H1 (cell line): ENCODE data around the gene RNF215. TPM values are rescaled to one million over a fixed set of nuclear protein-coding genes. Genes with fewer than 3 reads are reported as not detected.

Experiments
- CTCF ChIA-PET: fragments of 300-600 bp; sonication (Branson Sonifier 250); formaldehyde crosslinking; loops from one replicate; lab custom pipeline; 2021; ENCODE audit not compliant: partially characterized antibody; lab: Charles Lee
- POLR2A ChIA-PET: fragments of 300-600 bp; sonication (Branson Sonifier 250); formaldehyde crosslinking; loops from one replicate; lab custom pipeline; 2021; ENCODE audit warnings: inconsistent platforms; ENCODE audit not compliant: partially characterized antibody; lab: Charles Lee
- DNase-seq, 2 experiments: peaks; one replicate each; pipeline versions ENCODE4 v3.0.0 to v3.0.0-alpha.2; 2010 to 2022; ENCODE audit warnings: low spot score in 2 of 2, low read depth in 1 of 2, mixed read lengths in 1 of 2
- FAIRE-seq: peaks from 2 replicates; lab custom pipeline; 2011; peaks lifted over from hg19 to GRCh38; lab: Jason Lieb, UNC
- H2AFZ ChIP-seq: 2 replicates; pipeline ENCODE4 v1.8.1; 2012; ENCODE audit warnings: low read length, inconsistent platforms
- H2AK5ac ChIP-seq: 2 replicates; pipeline ENCODE4 v1.6.1; 2013; ENCODE audit warnings: low read depth, low read length
- H2BK120ac ChIP-seq: replicated peaks from 2 replicates; pipeline ENCODE3; 2013; ENCODE audit warnings: low read depth, low read length, inconsistent platforms
- H2BK12ac ChIP-seq: 2 replicates; pipeline ENCODE4 v1.6.1; 2013; ENCODE audit warnings: low read depth, low read length
- H2BK15ac ChIP-seq: 2 replicates; pipeline ENCODE4 v1.6.1; 2013; ENCODE audit warnings: low read length
- H2BK20ac ChIP-seq: 2 replicates; pipeline ENCODE4 v1.6.1; 2013; ENCODE audit warnings: low read length
- H2BK5ac ChIP-seq: 2 replicates; pipeline ENCODE4 v1.6.1; 2013; ENCODE audit warnings: low read depth, low read length
- H3K14ac ChIP-seq: 2 replicates; pipeline ENCODE4 v1.6.1; 2013; ENCODE audit warnings: inconsistent platforms; ENCODE audit not compliant: insufficient read length
- H3K18ac ChIP-seq: 2 replicates; pipeline ENCODE4 v1.6.1; 2013; ENCODE audit warnings: low read length; ENCODE audit errors: extremely low read depth
- H3K23ac ChIP-seq: 2 replicates; pipeline ENCODE4 v1.6.1; 2013; ENCODE audit warnings: inconsistent platforms; ENCODE audit not compliant: insufficient read length
- H3K23me2 ChIP-seq: 2 replicates; pipeline ENCODE4 v1.6.1; 2013; ENCODE audit warnings: low read depth, low read length
- H3K27ac ChIP-seq: 2 replicates; pipeline ENCODE4 v1.6.1; 2011; ENCODE audit warnings: low read depth, low read length, inconsistent platforms
- H3K27me3 ChIP-seq, 4 experiments: replicated peaks in 1 of 4; 1 replicate in 1 of 4; 2 replicates in 3 of 4; pipeline versions ENCODE4 v1.6.1 to v1.8.1; 2011 to 2013; ENCODE audit warnings: low read length in 3 of 4, mild to moderate bottlenecking in 3 of 4, inconsistent platforms in 2 of 4, mixed read lengths in 2 of 4, moderate library complexity in 1 of 4; ENCODE audit not compliant: control insufficient read depth in 3 of 4, insufficient read depth in 3 of 4; ENCODE audit errors: extremely low read depth in 1 of 4
- H3K36me3 ChIP-seq, 4 experiments: 2 replicates each; pipeline versions ENCODE4 v1.6.1 to v1.8.1; 2011 to 2013; ENCODE audit warnings: mild to moderate bottlenecking in 4 of 4, low read length in 3 of 4, moderate library complexity in 2 of 4, control low read depth in 1 of 4, inconsistent platforms in 1 of 4; ENCODE audit not compliant: insufficient read depth in 4 of 4, control insufficient read depth in 2 of 4
- H3K4ac ChIP-seq: replicated peaks from 2 replicates; pipeline ENCODE3; 2013; ENCODE audit warnings: low read length, low read depth, mixed read lengths, inconsistent platforms; ENCODE audit not compliant: insufficient read length
- H3K4me1 ChIP-seq, 4 experiments: replicated peaks in 1 of 4; 1 replicate in 1 of 4; 2 replicates in 3 of 4; pipeline versions ENCODE4 v1.6.1 to v1.8.1; 2011 to 2013; ENCODE audit warnings: low read length in 3 of 4, inconsistent platforms in 2 of 4, mixed read lengths in 1 of 4; ENCODE audit not compliant: insufficient read depth in 4 of 4, control insufficient read depth in 3 of 4
- H3K4me2 ChIP-seq, 2 experiments: 2 replicates each; pipeline versions ENCODE4 v1.6.1 to v1.8.1; 2011 to 2013; ENCODE audit warnings: low read depth in 2 of 2, low read length in 2 of 2, control low read depth in 1 of 2, inconsistent platforms in 1 of 2, mild to moderate bottlenecking in 1 of 2; ENCODE audit not compliant: insufficient read depth in 1 of 2
- H3K4me3 ChIP-seq, 4 experiments: fragments of 200-600, 300-600 bp in 1 of 4; sonication (generic), shearing (Covaris generic), sonication (Bioruptor Twin) in 1 of 4; 2 replicates each; pipeline versions ENCODE4 v1.5.1 to v1.8.1; 2011 to 2016; ENCODE audit warnings: low read length in 4 of 4, low read depth in 3 of 4, control low read depth in 2 of 4, inconsistent platforms in 2 of 4, mild to moderate bottlenecking in 2 of 4, mixed read lengths in 1 of 4, moderate library complexity in 1 of 4; ENCODE audit not compliant: insufficient read depth in 2 of 4; ENCODE audit errors: extremely low read depth in 1 of 4
- H3K56ac ChIP-seq: replicated peaks from 2 replicates; pipeline ENCODE3; 2013; ENCODE audit warnings: low read depth, mild to moderate bottlenecking, mixed read lengths, low read length, inconsistent platforms; ENCODE audit not compliant: insufficient read length
- H3K79me1 ChIP-seq: 2 replicates; pipeline ENCODE4 v1.6.1; 2013; ENCODE audit warnings: low read depth, low read length, control low read depth
- H3K79me2 ChIP-seq, 2 experiments: 2 replicates each; pipeline versions ENCODE4 v1.6.1 to v1.8.1; 2012 to 2013; ENCODE audit warnings: low read length in 2 of 2, mild to moderate bottlenecking in 2 of 2, inconsistent platforms in 1 of 2; ENCODE audit not compliant: insufficient read depth in 2 of 2, control insufficient read depth in 1 of 2
- H3K9ac ChIP-seq, 4 experiments: replicated peaks in 1 of 4; 1 replicate in 1 of 4; 2 replicates in 3 of 4; pipeline versions ENCODE4 v1.6.1 to v1.8.1; 2011 to 2013; ENCODE audit warnings: low read depth in 3 of 4, low read length in 3 of 4, control low read depth in 2 of 4, mild to moderate bottlenecking in 2 of 4, moderate library complexity in 2 of 4, inconsistent platforms in 1 of 4; ENCODE audit errors: extremely low read depth in 1 of 4
- H3K9me3 ChIP-seq, 2 experiments: 2 replicates each; pipeline versions ENCODE4 v1.6.1 to v1.8.1; 2012 to 2013; ENCODE audit warnings: mild to moderate bottlenecking in 2 of 2, moderate library complexity in 2 of 2, control low read depth in 1 of 2, inconsistent platforms in 1 of 2, low read depth in 1 of 2, low read length in 1 of 2, mixed read lengths in 1 of 2; ENCODE audit not compliant: insufficient read depth in 2 of 2
- H4K20me1 ChIP-seq, 2 experiments: replicated peaks in 1 of 2; 2 replicates each; pipeline versions ENCODE3 to v1.8.1; 2011 to 2013; ENCODE audit warnings: inconsistent platforms in 2 of 2, low read length in 2 of 2, mild to moderate bottlenecking in 1 of 2; ENCODE audit not compliant: insufficient read depth in 2 of 2, control insufficient read depth in 1 of 2
- H4K5ac ChIP-seq: 2 replicates; pipeline ENCODE4 v1.6.1; 2013; ENCODE audit warnings: low read length, low read depth, mixed read lengths, inconsistent platforms; ENCODE audit not compliant: insufficient read length
- H4K8ac ChIP-seq: 2 replicates; pipeline ENCODE4 v1.8.0; 2013; ENCODE audit warnings: mild to moderate bottlenecking, moderate library complexity, low read length, inconsistent platforms; ENCODE audit not compliant: insufficient read depth; ENCODE audit errors: extremely low read depth
- H4K91ac ChIP-seq: replicated peaks from 2 replicates; pipeline ENCODE3; 2013; ENCODE audit warnings: low read length, mixed read lengths, inconsistent platforms; ENCODE audit not compliant: insufficient read length
- ASH2L ChIP-seq: fragments of 200-600, 300-600 bp; sonication (generic); IDR thresholded peaks from one replicate; pipeline ENCODE4 v1.7.1; 2017; ENCODE audit warnings: low read length
- BACH1 ChIP-seq: IDR thresholded peaks from 2 replicates; pipeline ENCODE4 v1.6.1; 2012; ENCODE audit warnings: low read length, improper control_type of control experiment
- CEBPB ChIP-seq: IDR thresholded peaks from 2 replicates; pipeline ENCODE4 v1.6.1; 2012; ENCODE audit warnings: low read depth, low read length
- CHD2 ChIP-seq: IDR thresholded peaks from 2 replicates; pipeline ENCODE4 v1.6.1; 2012; ENCODE audit warnings: low read length, improper control_type of control experiment
- JUND ChIP-seq: IDR thresholded peaks from 2 replicates; pipeline ENCODE4 v1.6.1; 2011; ENCODE audit warnings: mild to moderate bottlenecking, improper control_type of control experiment, low read length
- KDM4A ChIP-seq: IDR thresholded peaks from one replicate; pipeline ENCODE4 v1.7.1; 2012; ENCODE audit warnings: low read depth, mild to moderate bottlenecking, moderate library complexity, low read length, inconsistent platforms; ENCODE audit not compliant: severe bottlenecking
- POLR2A ChIP-seq, 2 experiments: IDR thresholded peaks; 1 replicate in 1 of 2; 2 replicates in 1 of 2; pipeline ENCODE4 v1.6.1; 2011; ENCODE audit warnings: low read depth in 2 of 2, low read length in 2 of 2, mild to moderate bottlenecking in 2 of 2; ENCODE audit errors: control extremely low read depth in 1 of 2
- RAD21 ChIP-seq, 2 experiments: IDR thresholded peaks in 1 of 2; conservative IDR thresholded peaks in 1 of 2; 2 replicates each; pipeline ENCODE4 v1.6.1; 2011; ENCODE audit warnings: low read depth in 2 of 2, low read length in 2 of 2, improper control_type of control experiment in 1 of 2, inconsistent platforms in 1 of 2, mild to moderate bottlenecking in 1 of 2, moderate library complexity in 1 of 2
- RFX5 ChIP-seq: IDR thresholded peaks from 2 replicates; pipeline ENCODE4 v1.6.1; 2011; ENCODE audit warnings: low read depth, low read length, improper control_type of control experiment, borderline replicate concordance
- RXRA ChIP-seq: IDR thresholded peaks from 2 replicates; pipeline ENCODE4 v1.6.1; 2011; ENCODE audit warnings: low read depth, mild to moderate bottlenecking, low read length, moderate library complexity; ENCODE audit not compliant: insufficient read depth
- TBP ChIP-seq: IDR thresholded peaks from 2 replicates; pipeline ENCODE4 v1.6.1; 2011; ENCODE audit warnings: low read depth, low read length, improper control_type of control experiment
- ZNF274 ChIP-seq: IDR thresholded peaks from 2 replicates; pipeline ENCODE4 v1.7.0; 2012; ENCODE audit warnings: low read length, borderline replicate concordance; ENCODE audit errors: extremely low read depth
- WGBS, 2 experiments: shearing (Covaris generic) in 1 of 2; methylation state at CpG; one replicate each; pipeline versions ENCODE4 v1.1.6 to v1.1.7; 2013 to 2015; ENCODE audit warnings: low lambda C conversion rate in 2 of 2, mixed read lengths in 2 of 2, inconsistent platforms in 1 of 2, low coverage in 1 of 2, missing lambda C conversion rate in 1 of 2; ENCODE audit not compliant: insufficient replicate concordance in 2 of 2, insufficient coverage in 1 of 2, insufficient read length in 1 of 2; ENCODE audit errors: extremely low coverage in 1 of 2, missing lambda C conversion rate in 1 of 2; 5-methylcytosine and 5-hydroxymethylcytosine counted together
- polyA plus RNA-seq, 7 experiments: library from polyadenylated mRNA; depleted of rRNA in 3 of 7; stranded (reverse) in 5 of 7; unstranded in 2 of 7; fragments of >200 nt in 5 of 7; fragments of 200-250 nt in 2 of 7; gene quantifications; 1 replicate in 5 of 7; 2 replicates in 1 of 7; 4 replicates in 1 of 7; pipeline versions ENCODE4 v1.2.1 to v1.2.3, GENCODE V29; 2011 to 2013; ENCODE audit warnings: missing spikeins in 2 of 7, mixed read lengths in 2 of 7
- total RNA-seq: library from RNA; stranded (reverse); fragmentation: NEBNext Ultra II Directional; extraction: Animal tissue kit (Norgen Biotek cat#: 25700); gene quantifications from 2 replicates; pipeline ENCODE4 v1.2.1, GENCODE V29; 2021
- TF ChIP-seq, protein P1 (sequence below): IDR thresholded peaks from 2 replicates; pipeline ENCODE4 v1.6.1; 2011; ENCODE audit warnings: low read depth, mild to moderate bottlenecking, low read length; ENCODE audit not compliant: insufficient read depth

RNF215 gene
- total and polyA plus RNA-seq, 2 of the 8 experiments (the other 6 are each of a cell fraction or from before 2014, with no cell fraction given) = 13.1 to 19.0 TPM

DNA sequence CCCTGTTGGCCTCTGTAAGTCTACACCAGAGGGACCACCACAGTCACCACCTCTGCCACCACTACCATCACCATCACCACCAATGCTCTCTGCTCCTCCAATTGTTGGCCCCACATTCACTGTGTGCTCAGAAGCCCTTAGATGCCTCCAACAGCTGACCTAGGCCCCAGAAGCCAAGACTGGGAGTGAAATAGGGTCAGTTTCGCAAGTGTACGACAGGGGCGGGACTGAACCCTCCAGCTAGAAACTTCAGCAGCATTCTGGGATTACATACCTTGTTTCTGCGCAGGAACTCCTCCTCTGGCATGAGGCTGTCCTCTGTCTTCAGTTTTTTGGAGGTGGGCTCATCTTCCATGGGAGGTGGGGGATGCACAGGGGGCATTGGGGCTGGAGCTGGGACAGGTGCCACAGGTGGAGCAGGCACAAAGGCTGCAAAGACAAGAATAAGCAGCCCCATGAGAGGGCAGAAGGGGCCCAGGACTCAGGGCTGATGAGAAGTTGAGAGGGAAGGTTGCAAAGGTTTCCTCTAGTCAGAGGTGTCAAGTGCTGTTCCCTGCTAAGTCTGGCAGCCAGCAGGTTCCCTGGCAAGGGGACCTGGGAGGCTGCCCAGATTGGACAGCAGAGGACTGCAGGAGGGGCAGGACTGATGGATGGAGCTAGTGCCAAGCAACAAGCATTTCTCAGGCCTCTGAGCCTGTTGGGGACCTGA lies 50.3 kb downstream of the RNF215 start:
- ChIA-PET CTCF (interaction anchor here (0.5 to 1.8 kb wide), 4 partner anchors 9 to 153 kb away, joined by 3 to 6 read pairs (median 3); no protein-coding TSS in a partner anchor), POLR2A (interaction anchor here (1.1 to 2.1 kb wide), 5 partner anchors 9 to 44 kb away, joined by 3 to 6 read pairs (median 4); partner anchors contain the start of genes SF3A1 and TBC1D10A)
- DNase-seq (no peak), FAIRE-seq (no peak)
- H3K4me1 ChIP-seq = no peaks in the 10 kb centered on the region
- H2BK20ac ChIP-seq = no peak overlapping the region
- H3K4me3 ChIP-seq = no peak overlapping the region
- H3K4ac ChIP-seq = no peak overlapping the region
- H4K91ac ChIP-seq = no peak overlapping the region
- no peak overlapping the region for H4K8ac ChIP-seq
- H3K79me1 ChIP-seq = no peaks in the 10 kb centered on the region; the same call in 1 of the 2 replicates
- H3K27me3 ChIP-seq = no peaks in the 10 kb centered on the region
- H3K9me3 ChIP-seq = no peaks in the 10 kb centered on the region
- no peaks in the 10 kb centered on the region for H3K79me2 ChIP-seq
- no peak overlapping the region for H3K23ac ChIP-seq
- no peak overlapping the region for H4K5ac ChIP-seq
- peaks cover 43 to 92% (median 87%) of the 10 kb centered on the region in 4 experiments for H3K36me3 ChIP-seq
- H2BK5ac ChIP-seq = no peak overlapping the region
- H3K27ac ChIP-seq = no peak overlapping the region
- H3K4me2 ChIP-seq = no peak overlapping the region
- H2BK120ac ChIP-seq = no peak overlapping the region
- peaks cover 0 to 10% of the 10 kb centered on the region in 2 experiments for H4K20me1 ChIP-seq
- no peak overlapping the region for H3K14ac ChIP-seq
- H3K9ac ChIP-seq = no peak overlapping the region
- no peak overlapping the region for H3K56ac ChIP-seq
- no peaks in the 10 kb centered on the region for H3K23me2 ChIP-seq
- H2BK15ac ChIP-seq = no peak overlapping the region
- H2AFZ ChIP-seq = no peak overlapping the region
- H3K18ac ChIP-seq = no peak overlapping the region
- no peak overlapping the region for H2BK12ac ChIP-seq
- H2AK5ac ChIP-seq = no peak overlapping the region
- 96% methylated on average over 4 of the region's 4 CpGs; no CpG with 5 or more reads in 1 of the 2 experiments for WGBS, 2 experiments
- TF ChIP-seq POLR2A (IDR thresholded peaks at IDR 0.05; ENCODE audit: control extremely low read depth in 1 of 2, low read depth in 2 of 2, low read length in 2 of 2) (no peak), BACH1 (no peak), JUND (no peak), KDM4A (no peak), RFX5 (no peak), RXRA (no peak), RAD21 (IDR thresholded peaks at IDR 0.05 in 1 of 2, conservative IDR thresholded peaks at IDR 0.05 in 1 of 2; ENCODE audit: low read depth in 2 of 2, low read length in 2 of 2) (no peak), ZNF274 (no peak), TBP (no peak), CEBPB (no peak), CHD2 (no peak), ASH2L (no peak)
- TF ChIP-seq, protein P1, sequence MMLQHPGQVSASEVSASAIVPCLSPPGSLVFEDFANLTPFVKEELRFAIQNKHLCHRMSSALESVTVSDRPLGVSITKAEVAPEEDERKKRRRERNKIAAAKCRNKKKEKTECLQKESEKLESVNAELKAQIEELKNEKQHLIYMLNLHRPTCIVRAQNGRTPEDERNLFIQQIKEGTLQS = no peak
